ENCODE measurements around the gene CCDC3.

CCDC3 gene

DNA sequence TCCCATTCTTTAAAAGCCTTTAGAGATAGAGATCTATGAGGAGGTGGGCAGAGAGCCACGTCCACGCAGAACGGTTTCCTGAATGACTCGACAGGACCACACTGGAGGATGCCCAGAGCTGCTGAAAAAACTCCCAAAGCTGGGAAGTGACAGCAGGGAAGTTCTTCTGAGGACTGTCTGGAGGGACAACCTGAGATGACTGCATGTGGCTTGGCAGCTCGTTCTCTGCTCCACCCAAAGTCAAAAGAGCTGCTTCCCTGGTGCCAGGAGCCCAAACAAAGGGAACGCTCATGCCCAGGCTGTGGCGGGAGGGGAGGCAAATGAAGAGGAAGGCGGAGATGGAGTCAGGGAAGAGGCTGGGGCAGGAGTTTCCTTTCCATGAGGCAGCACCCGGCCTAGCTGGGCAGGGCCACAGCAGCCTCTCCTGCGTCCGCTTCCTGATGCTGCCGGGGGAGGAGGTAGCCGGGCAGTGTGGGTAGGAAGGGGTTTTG lies 95.4 kb downstream of the CCDC3 start:
- DNase-seq = no peak
- H3K79me2 ChIP-seq (ENCODE audit: low read length) = no peaks in the 10 kb centered on the region
- TF ChIP-seq, protein P1, sequence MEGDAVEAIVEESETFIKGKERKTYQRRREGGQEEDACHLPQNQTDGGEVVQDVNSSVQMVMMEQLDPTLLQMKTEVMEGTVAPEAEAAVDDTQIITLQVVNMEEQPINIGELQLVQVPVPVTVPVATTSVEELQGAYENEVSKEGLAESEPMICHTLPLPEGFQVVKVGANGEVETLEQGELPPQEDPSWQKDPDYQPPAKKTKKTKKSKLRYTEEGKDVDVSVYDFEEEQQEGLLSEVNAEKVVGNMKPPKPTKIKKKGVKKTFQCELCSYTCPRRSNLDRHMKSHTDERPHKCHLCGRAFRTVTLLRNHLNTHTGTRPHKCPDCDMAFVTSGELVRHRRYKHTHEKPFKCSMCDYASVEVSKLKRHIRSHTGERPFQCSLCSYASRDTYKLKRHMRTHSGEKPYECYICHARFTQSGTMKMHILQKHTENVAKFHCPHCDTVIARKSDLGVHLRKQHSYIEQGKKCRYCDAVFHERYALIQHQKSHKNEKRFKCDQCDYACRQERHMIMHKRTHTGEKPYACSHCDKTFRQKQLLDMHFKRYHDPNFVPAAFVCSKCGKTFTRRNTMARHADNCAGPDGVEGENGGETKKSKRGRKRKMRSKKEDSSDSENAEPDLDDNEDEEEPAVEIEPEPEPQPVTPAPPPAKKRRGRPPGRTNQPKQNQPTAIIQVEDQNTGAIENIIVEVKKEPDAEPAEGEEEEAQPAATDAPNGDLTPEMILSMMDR (IDR thresholded peaks at IDR 0.05; ENCODE audit: low read length) = no peak
- TF ChIP-seq EZH2phosphoT487 (IDR thresholded peaks at IDR 0.05; ENCODE audit: low read length) (no peak), EZH2 (optimal IDR thresholded peaks at IDR 0.05; ENCODE audit: low read depth, low read length) (no peak)

GRCh38 chr10:12905067-12905466 lies 96.4 kb downstream of the CCDC3 start:
- Histone ChIP-seq H3K9ac (ENCODE audit: low read length) (no peak overlapping the region), H3K9me3 (replicated peaks; ENCODE audit: insufficient read depth, low read length) (no peaks in the 10 kb centered on the region), H4K20me1 (ENCODE audit: insufficient read depth, low read length) (no peaks in the 10 kb centered on the region), H3K79me2 (ENCODE audit: low read length) (no peaks in the 10 kb centered on the region), H3K27ac (ENCODE audit: low read length) (no peak overlapping the region), H3K27me3 (replicated peaks; ENCODE audit: insufficient read depth, low read length) (no peaks in the 10 kb centered on the region), H2AFZ (ENCODE audit: low read length) (no peak overlapping the region), H3K36me3 (replicated peaks; ENCODE audit: insufficient read depth, low read length) (no peaks in the 10 kb centered on the region), H3K4me1 (ENCODE audit: low read length) (no peaks in the 10 kb centered on the region), H3K4me2 (ENCODE audit: low read depth, low read length) (no peak overlapping the region), H3K9me2 (replicated peaks; ENCODE audit: insufficient read depth, low read length) (no peaks in the 10 kb centered on the region), H3K4me3 (ENCODE audit: low read length) (no peak overlapping the region), H3F3A (ENCODE audit: insufficient read depth, low read length) (no peaks in the 10 kb centered on the region)
- no peak for DNase-seq
- TF ChIP-seq, protein P1 (IDR thresholded peaks at IDR 0.05; ENCODE audit: low read length) = no peak
- TF ChIP-seq EZH2 (optimal IDR thresholded peaks at IDR 0.05; ENCODE audit: low read depth, low read length) (no peak), EZH2phosphoT487 (IDR thresholded peaks at IDR 0.05; ENCODE audit: low read length) (no peak)

More for the DNA sequence above, 95.4 kb downstream of the CCDC3 start:
- H3F3A ChIP-seq (ENCODE audit: insufficient read depth, low read length) = no peaks in the 10 kb centered on the region
- no peaks in the 10 kb centered on the region for H3K9me3 ChIP-seq (replicated peaks; ENCODE audit: insufficient read depth, low read length)
- H3K9me2 ChIP-seq (replicated peaks; ENCODE audit: insufficient read depth, low read length) = no peaks in the 10 kb centered on the region
- H3K4me3 ChIP-seq (ENCODE audit: low read length) = no peak overlapping the region
- H3K4me1 ChIP-seq (ENCODE audit: low read length) = no peaks in the 10 kb centered on the region
- H2AFZ ChIP-seq (ENCODE audit: low read length) = no peak overlapping the region
- no peaks in the 10 kb centered on the region for H3K27me3 ChIP-seq (replicated peaks; ENCODE audit: insufficient read depth, low read length)
- H4K20me1 ChIP-seq (ENCODE audit: insufficient read depth, low read length) = no peaks in the 10 kb centered on the region
- H3K9ac ChIP-seq (ENCODE audit: low read length) = no peak overlapping the region
- H3K27ac ChIP-seq (ENCODE audit: low read length) = no peak overlapping the region
- no peaks in the 10 kb centered on the region for H3K36me3 ChIP-seq (replicated peaks; ENCODE audit: insufficient read depth, low read length)
- no peak overlapping the region for H3K4me2 ChIP-seq (ENCODE audit: low read depth, low read length)

GRCh38 chr10:12902851-12903358 lies 98.6 kb downstream of the CCDC3 start:
- H4K20me1 ChIP-seq (ENCODE audit: insufficient read depth, low read length) = no peaks in the 10 kb centered on the region
- no peaks in the 10 kb centered on the region for H3K9me2 ChIP-seq (replicated peaks; ENCODE audit: insufficient read depth, low read length)
- no peaks in the 10 kb centered on the region for H3K36me3 ChIP-seq (replicated peaks; ENCODE audit: insufficient read depth, low read length)
- H3K4me2 ChIP-seq (ENCODE audit: low read depth, low read length) = no peak overlapping the region
- H3K4me1 ChIP-seq (ENCODE audit: low read length) = no peaks in the 10 kb centered on the region
- TF ChIP-seq EZH2phosphoT487 (IDR thresholded peaks at IDR 0.05; ENCODE audit: low read length) (no peak), EZH2 (optimal IDR thresholded peaks at IDR 0.05; ENCODE audit: low read depth, low read length) (no peak)
- TF ChIP-seq, protein P1 (IDR thresholded peaks at IDR 0.05; ENCODE audit: low read length) = no peak
- no peak overlapping the region for H3K9ac ChIP-seq (ENCODE audit: low read length)
- H3K9me3 ChIP-seq (replicated peaks; ENCODE audit: insufficient read depth, low read length) = no peaks in the 10 kb centered on the region
- no peak overlapping the region for H2AFZ ChIP-seq (ENCODE audit: low read length)
- no peak for DNase-seq
- no peak overlapping the region for H3K27ac ChIP-seq (ENCODE audit: low read length)
- no peaks in the 10 kb centered on the region for H3K79me2 ChIP-seq (ENCODE audit: low read length)
- H3K4me3 ChIP-seq (ENCODE audit: low read length) = no peak overlapping the region
- H3F3A ChIP-seq (ENCODE audit: insufficient read depth, low read length) = no peaks in the 10 kb centered on the region
- H3K27me3 ChIP-seq (replicated peaks; ENCODE audit: insufficient read depth, low read length) = no peaks in the 10 kb centered on the region
